Tibial nerve (tissue), 3 donors: ENCODE data around the gene SPRR5.

Source experiments
- CTCF ChIP-seq, 5 experiments: fragments of 200-600 bp in 3 of 5; fragments of 450-650 bp in 2 of 5; sonication (generic) in 3 of 5; IDR thresholded peaks; one replicate each; pipeline ENCODE4 v1.5.1; 2016 to 2019; ENCODE audit warnings: antibody characterized with exemption in 5 of 5, mild to moderate bottlenecking in 3 of 5, moderate library complexity in 2 of 5
- POLR2A ChIP-seq, 2 donors: fragments of 450-650 bp; IDR thresholded peaks; one replicate each; pipeline ENCODE4 v1.6.1; 2017; ENCODE audit warnings: antibody characterized with exemption in 2 of 2, mild to moderate bottlenecking in 2 of 2, moderate library complexity in 2 of 2

DNA sequence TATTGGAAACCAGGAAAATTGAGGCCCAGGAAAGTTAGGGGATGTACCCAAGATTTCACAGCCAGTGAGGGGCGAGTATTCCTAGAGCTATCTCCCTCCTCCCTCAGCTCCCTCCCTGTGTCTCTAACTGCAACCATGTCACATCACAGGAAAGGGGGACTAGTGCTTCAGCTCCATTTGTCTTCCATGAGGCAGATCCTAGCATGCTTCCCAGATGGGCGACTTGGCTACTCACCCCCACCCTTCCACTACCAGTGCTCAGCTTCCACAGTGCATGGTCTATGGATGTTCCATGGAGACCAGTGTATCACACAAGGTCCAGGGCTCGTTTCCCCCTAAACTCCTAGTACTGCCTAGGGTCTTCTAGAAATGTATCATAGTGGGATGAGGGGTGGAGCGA, 18.8 kb downstream of the SPRR5 start:
- no peak for TF ChIP-seq CTCF (IDR thresholded peaks at IDR 0.05)
- no peak for TF ChIP-seq POLR2A (IDR thresholded peaks at IDR 0.05)
